Small intestine (tissue), 7 donors: ENCODE measurements around the gene IQUB. TPM values are rescaled to one million over a fixed set of nuclear protein-coding genes. Genes with fewer than 3 reads are reported as not detected.
"Not testable (repeated sequence)": the region's sequence is repeated elsewhere in the genome, so short reads cannot be mapped to it uniquely, and the experiment has no call there.

Source experiments
- DNase-seq, 2 donors: peaks; one replicate each; pipeline versions ENCODE4 v3.0.0 to v3.0.0-alpha.2; 2013
- FAIRE-seq: peaks from 2 replicates; lab custom pipeline; 2012; peaks lifted over from hg19 to GRCh38; lab: Jason Lieb, UNC
- H3K27ac ChIP-seq, 3 donors: one replicate each; pipeline ENCODE4 v1.5.1; 2013; ENCODE audit warnings: low read length in 2 of 3, mild to moderate bottlenecking in 2 of 3, control low read depth in 1 of 3, inconsistent platforms in 1 of 3, low read depth in 1 of 3, moderate library complexity in 1 of 3
- H3K27me3 ChIP-seq, 3 donors: one replicate each; pipeline ENCODE4 v1.6.1; 2013; ENCODE audit warnings: low read length in 3 of 3, inconsistent platforms in 1 of 3; ENCODE audit not compliant: control insufficient read depth in 3 of 3, insufficient read depth in 3 of 3
- H3K36me3 ChIP-seq, 3 donors: one replicate each; pipeline ENCODE4 v1.6.1; 2013; ENCODE audit warnings: low read length in 3 of 3, inconsistent platforms in 1 of 3, low read depth in 1 of 3, mild to moderate bottlenecking in 1 of 3, moderate library complexity in 1 of 3; ENCODE audit not compliant: control insufficient read depth in 3 of 3, insufficient read depth in 2 of 3
- H3K4me1 ChIP-seq, 3 donors: one replicate each; pipeline ENCODE4 v1.6.1; 2013; ENCODE audit warnings: low read length in 2 of 3, inconsistent platforms in 1 of 3, low read depth in 1 of 3, mild to moderate bottlenecking in 1 of 3, moderate library complexity in 1 of 3; ENCODE audit not compliant: control insufficient read depth in 3 of 3, insufficient read depth in 2 of 3
- H3K4me3 ChIP-seq, 3 donors: one replicate each; pipeline ENCODE4 v1.5.1; 2013; ENCODE audit warnings: low read length in 3 of 3, control low read depth in 1 of 3, inconsistent platforms in 1 of 3, low read depth in 1 of 3, mild to moderate bottlenecking in 1 of 3, moderate library complexity in 1 of 3
- H3K9me3 ChIP-seq, 2 donors: one replicate each; pipeline ENCODE4 v1.6.1; 2013; ENCODE audit warnings: low read depth in 1 of 2, low read length in 1 of 2; ENCODE audit not compliant: control insufficient read depth in 2 of 2, insufficient read depth in 1 of 2
- WGBS, 3 donors: extraction: QIAGEN DNeasy Blood & Tissue Kit; methylation state at CpG; one replicate each; pipeline ENCODE4 v1.1.7; 2013; 5-methylcytosine and 5-hydroxymethylcytosine counted together
- polyA plus RNA-seq, 4 donors: library from polyadenylated mRNA; stranded (reverse) in 3 of 4; unstranded in 1 of 4; fragments of 200-250 nt in 3 of 4; fragments of 120-200 nt in 1 of 4; gene quantifications; one replicate each; pipeline versions ENCODE4 v1.2.1 to v1.2.3, GENCODE V29; 2013
- donor health status: healthy with polysubstance abuse.
- donor health status: control.
- donor health status: control.
- donor health status: Bipolar disorder and iron deficiency.
- donor health status: healthy.

IQUB gene
- polyA plus RNA-seq, 4 donors, result 0.03 to 0.22 (median 0.19) TPM; not detected in 1

DNA sequence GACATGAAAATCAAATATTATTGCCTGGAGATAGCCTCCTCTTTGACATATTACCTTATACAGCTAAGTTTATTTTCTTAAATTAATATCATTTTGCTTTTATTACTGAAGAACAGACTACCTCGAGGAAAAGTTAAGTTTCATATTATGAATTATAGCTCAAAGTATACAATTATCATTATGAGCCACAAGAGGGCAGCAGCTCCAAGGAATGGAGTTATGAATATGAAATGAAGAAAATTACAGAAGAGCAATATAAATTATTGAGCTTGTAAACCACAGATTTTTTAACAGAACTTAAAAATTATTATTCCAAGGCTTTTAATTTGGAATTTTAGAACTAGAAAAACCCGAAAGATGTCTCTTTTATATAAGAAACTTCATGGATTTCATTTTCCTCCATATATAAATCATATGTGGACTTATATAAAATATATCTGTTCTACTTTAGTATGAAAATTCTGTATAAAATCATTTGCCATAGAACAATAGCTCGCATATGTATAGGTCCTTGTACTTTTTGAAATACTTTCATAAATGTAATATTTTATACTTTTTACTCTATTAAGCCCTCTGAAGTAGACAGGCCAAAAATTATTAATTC, 40.1 kb downstream of the IQUB start:
- H3K4me1 ChIP-seq, result no peaks in the 10 kb centered on the region
- H3K27ac ChIP-seq, result no peak overlapping the region
- WGBS, 3 donors, result 3 to 10% (median 6%) methylated on average over 3 of the region's 3 CpGs
- FAIRE-seq, result peak; percentile 94
- H3K9me3 ChIP-seq, result no peaks in the 10 kb centered on the region
- DNase-seq, result peak; percentile 50 to 60
- H3K27me3 ChIP-seq, result no peaks in the 10 kb centered on the region
- H3K36me3 ChIP-seq, result no peaks in the 10 kb centered on the region
- H3K4me3 ChIP-seq, result no peak overlapping the region

GRCh38 chr7:123492485-123492884, 41.9 kb downstream of the IQUB start:
- whole genome bisulfite sequencing, 3 donors, result 58 to 66% (median 64%) methylated on average over 3 of the region's 3 CpGs
- no peaks in the 10 kb centered on the region for H3K4me1 ChIP-seq
- H3K27ac ChIP-seq, result no peak overlapping the region
- no peaks in the 10 kb centered on the region for H3K27me3 ChIP-seq
- H3K9me3 ChIP-seq, result no peaks in the 10 kb centered on the region
- DNase-seq (no peak), FAIRE-seq (no peak)
- H3K4me3 ChIP-seq, result no peak overlapping the region
- no peaks in the 10 kb centered on the region for H3K36me3 ChIP-seq

- H3K9me3 ChIP-seq, result no peaks in the 10 kb centered on the region
- H3K27me3 ChIP-seq, result no peaks in the 10 kb centered on the region
- 59 to 75% (median 65%) methylated on average over 2 of the region's 2 CpGs for whole genome bisulfite sequencing, 3 donors
- H3K4me1 ChIP-seq, result no peaks in the 10 kb centered on the region
- H3K27ac ChIP-seq, result no peak overlapping the region
- H3K36me3 ChIP-seq, result no peaks in the 10 kb centered on the region
- H3K4me3 ChIP-seq, result no peak overlapping the region
- DNase-seq (no peak), FAIRE-seq (no peak)
Observed at GRCh38 chr7:123485721-123486120, 48.7 kb downstream of the IQUB start.

DNA sequence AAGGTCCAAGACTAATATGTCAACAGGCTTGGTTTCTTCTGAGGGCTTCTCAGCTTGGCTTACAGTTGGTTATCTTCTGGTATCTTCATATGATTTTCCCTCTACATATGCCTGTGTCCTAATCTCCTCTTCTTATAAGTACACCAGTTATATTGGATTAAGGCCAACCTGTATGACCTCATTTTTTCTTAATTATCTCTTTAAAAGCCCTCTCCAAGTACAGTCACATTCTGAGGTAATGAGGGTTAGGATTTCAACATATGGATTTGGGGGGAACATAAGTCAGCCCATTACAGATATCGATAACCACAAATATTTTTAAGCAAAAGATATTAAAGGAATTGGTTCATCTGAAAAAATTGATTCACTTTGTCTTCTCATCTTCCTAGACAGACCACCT, 49.2 kb downstream of the IQUB start:
- DNase-seq, result no peak
- H3K27ac ChIP-seq, result no peak overlapping the region
- no peak overlapping the region for H3K4me3 ChIP-seq
- no peak for FAIRE-seq
- no peaks in the 10 kb centered on the region for H3K36me3 ChIP-seq
- H3K9me3 ChIP-seq, result no peaks in the 10 kb centered on the region
- H3K27me3 ChIP-seq, result no peaks in the 10 kb centered on the region
- 90 to 96% (median 93%) methylated on average over 1 of the region's 1 CpG for WGBS, 3 donors
- H3K4me1 ChIP-seq, result no peaks in the 10 kb centered on the region

GRCh38 chr7:123484199-123484598, 50.2 kb downstream of the IQUB start:
- no peaks in the 10 kb centered on the region for H3K4me1 ChIP-seq
- no peaks in the 10 kb centered on the region for H3K9me3 ChIP-seq
- H3K36me3 ChIP-seq, result no peaks in the 10 kb centered on the region
- WGBS, 3 donors, result 94 to 99% (median 96%) methylated on average over 2 of the region's 2 CpGs
- no peaks in the 10 kb centered on the region for H3K27me3 ChIP-seq
- no peak overlapping the region for H3K27ac ChIP-seq
- DNase-seq (no peak), FAIRE-seq (no peak)
- H3K4me3 ChIP-seq, result no peak overlapping the region

- no peak overlapping the region for H3K27ac ChIP-seq
- H3K27me3 ChIP-seq, result no peaks in the 10 kb centered on the region
- H3K4me3 ChIP-seq, result no peak overlapping the region
- WGBS, 3 donors, result 78 to 83% (median 83%) methylated on average over 3 of the region's 3 CpGs
- FAIRE-seq (no peak), DNase-seq (no peak)
- no peaks in the 10 kb centered on the region for H3K36me3 ChIP-seq
- no peaks in the 10 kb centered on the region for H3K9me3 ChIP-seq
- H3K4me1 ChIP-seq, result no peaks in the 10 kb centered on the region
Observed at GRCh38 chr7:123480107-123480506, 54.3 kb downstream of the IQUB start.

DNA sequence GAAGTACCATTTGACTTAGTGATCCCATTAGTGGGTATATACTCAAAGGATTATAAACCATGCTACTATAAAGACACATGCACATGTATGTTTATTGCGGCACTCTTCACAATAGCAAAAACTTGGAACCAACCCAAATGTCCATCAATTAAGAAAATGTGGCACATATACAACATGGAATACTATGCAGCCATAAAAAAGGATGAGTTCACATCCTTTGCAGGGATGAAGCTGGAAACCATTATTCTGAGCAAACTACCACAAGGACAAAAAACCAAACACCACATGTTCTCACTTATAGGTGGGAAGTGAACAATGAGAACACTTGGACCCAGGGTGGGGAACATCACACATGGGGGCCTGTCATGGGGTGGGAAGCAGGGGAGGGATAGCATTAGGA, 56.3 kb downstream of the IQUB start:
- not testable (repeated sequence) for H3K36me3 ChIP-seq, H3K27me3 ChIP-seq, H3K4me1 ChIP-seq, H3K9me3 ChIP-seq, FAIRE-seq, DNase-seq, H3K27ac ChIP-seq, H3K4me3 ChIP-seq
- 98 to 100% (median 100%) methylated on average over 1 of the region's 1 CpG for WGBS, 3 donors

DNA sequence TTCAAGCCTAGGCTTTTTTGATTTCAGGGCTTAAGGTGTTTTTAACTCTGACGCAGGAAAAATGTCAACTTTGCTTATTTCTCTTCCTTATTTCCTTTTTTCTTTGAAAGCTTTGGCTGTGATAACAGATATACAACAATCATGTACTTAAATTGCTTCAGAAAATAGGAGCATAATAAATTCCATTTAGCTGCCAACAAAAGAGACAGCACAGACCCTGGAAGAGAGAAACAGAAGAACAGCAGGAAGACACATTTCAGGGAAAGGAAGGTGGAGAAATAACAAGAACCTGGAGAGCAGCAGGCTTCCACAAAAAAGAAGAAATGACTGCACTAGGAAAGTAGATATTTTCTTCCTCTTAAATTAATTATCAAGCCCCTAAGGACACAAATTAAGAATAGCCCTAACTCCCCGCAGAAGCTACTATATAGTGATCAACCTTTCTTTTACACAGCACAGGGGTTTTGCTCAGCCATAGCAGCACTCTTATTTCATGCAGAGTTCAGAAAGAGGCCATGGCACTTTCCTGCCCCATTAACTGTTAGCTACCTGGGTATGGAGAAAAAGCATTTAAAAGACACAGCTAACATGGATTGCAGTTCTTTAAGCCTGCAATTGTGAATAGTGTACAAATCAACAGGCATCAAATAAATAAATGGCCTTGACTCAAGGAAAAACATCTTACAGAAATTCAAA, 61.5 kb downstream of the IQUB start:
- no peaks in the 10 kb centered on the region for H3K4me1 ChIP-seq
- no peaks in the 10 kb centered on the region for H3K27me3 ChIP-seq
- DNase-seq, result no peak
- no peaks in the 10 kb centered on the region for H3K9me3 ChIP-seq
- no peak overlapping the region for H3K4me3 ChIP-seq
- 51 to 66% (median 55%) methylated on average over 2 of the region's 2 CpGs for WGBS, 3 donors
- no peak overlapping the region for H3K27ac ChIP-seq
- FAIRE-seq, result no peak
- H3K36me3 ChIP-seq, result no peaks in the 10 kb centered on the region
